GM12891 (cell line): ENCODE results near the gene DOK1.

Experiments
- PAX5 ChIP-seq: IDR thresholded peaks from 2 replicates; pipeline ENCODE4 v1.6.1; 2011; ENCODE audit warnings: low read length, moderate library complexity, mild to moderate bottlenecking; ENCODE audit not compliant: insufficient read depth, severe bottlenecking
- POLR2A ChIP-seq: IDR thresholded peaks from 2 replicates; pipeline ENCODE4 v1.6.1; 2011; ENCODE audit warnings: low read depth, low read length, control low read depth
- POLR2AphosphoS5 ChIP-seq: IDR thresholded peaks from 2 replicates; pipeline ENCODE4 v1.6.1; 2011; ENCODE audit warnings: low read depth, low read length, control low read depth
- SPI1 ChIP-seq: IDR thresholded peaks from 2 replicates; pipeline ENCODE4 v1.6.1; 2011; ENCODE audit warnings: low read depth, low read length, control low read depth
- TAF1 ChIP-seq: IDR thresholded peaks from 2 replicates; pipeline ENCODE4 v1.6.1; 2011; ENCODE audit warnings: low read depth, low read length, control low read depth

- TF ChIP-seq POLR2AphosphoS5, result no peak
- TF ChIP-seq TAF1, result no peak
- TF ChIP-seq POLR2A, result no peak
- TF ChIP-seq SPI1, result no peak
- TF ChIP-seq PAX5, result no peak
Observed at GRCh38 chr2:74597410-74597809, 42.9 kb downstream of the DOK1 start.
